ENCODE measurements around the gene DNAH11.
"Not testable (repeated sequence)": the region's sequence is repeated elsewhere in the genome, so short reads cannot be mapped to it uniquely, and the experiment has no call there.

DNAH11 gene

GRCh38 chr7:21773326-21773725 lies 230.5 kb downstream of the DNAH11 start:
- DNase-seq (ENCODE audit: low spot score): no peak

GRCh38 chr7:21777921-21778320 lies 235.1 kb downstream of the DNAH11 start:
- DNase-seq (ENCODE audit: low spot score): no peak

- no peak for DNase-seq (ENCODE audit: low spot score)
These were observed 236.1 kb downstream of the DNAH11 start for GRCh38 chr7:21778953-21779352.

GRCh38 chr7:21782996-21783395 lies 240.2 kb downstream of the DNAH11 start:
- DNase-seq (ENCODE audit: low spot score): no peak

GRCh38 chr7:21784989-21785388 lies 242.2 kb downstream of the DNAH11 start:
- no peak for DNase-seq (ENCODE audit: low spot score)

GRCh38 chr7:21805791-21806190 lies 263.0 kb downstream of the DNAH11 start:
- DNase-seq (ENCODE audit: low spot score): no peak

GRCh38 chr7:21806388-21806787 lies 263.5 kb downstream of the DNAH11 start:
- DNase-seq (ENCODE audit: low spot score): no peak

- DNase-seq (ENCODE audit: low spot score): no peak
These were observed 276.2 kb downstream of the DNAH11 start for GRCh38 chr7:21819048-21819447.

GRCh38 chr7:21828841-21829240 lies 286.0 kb downstream of the DNAH11 start:
- no peak for DNase-seq (ENCODE audit: low spot score)

- DNase-seq (ENCODE audit: low spot score): no peak
These were observed 286.9 kb downstream of the DNAH11 start for GRCh38 chr7:21829731-21830130.

GRCh38 chr7:21844742-21845141 lies 301.9 kb downstream of the DNAH11 start:
- no peak for DNase-seq (ENCODE audit: low spot score)

- DNase-seq (ENCODE audit: low spot score): no peak
These were observed 307.9 kb downstream of the DNAH11 start for GRCh38 chr7:21850531-21851285.

GRCh38 chr7:21851559-21851967 lies 308.7 kb downstream of the DNAH11 start:
- DNase-seq (ENCODE audit: low spot score): no peak

GRCh38 chr7:21865631-21866204 lies 322.9 kb downstream of the DNAH11 start:
- DNase-seq (ENCODE audit: low spot score): not testable (repeated sequence)

- no peak for DNase-seq (ENCODE audit: low spot score)
These were observed 323.9 kb downstream of the DNAH11 start for GRCh38 chr7:21866731-21867130.

GRCh38 chr7:21867226-21867625 lies 324.4 kb downstream of the DNAH11 start:
- no peak for DNase-seq (ENCODE audit: low spot score)

GRCh38 chr7:21867816-21868575 lies 325.2 kb downstream of the DNAH11 start:
- DNase-seq (ENCODE audit: low spot score): no peak

GRCh38 chr7:21868576-21868850 lies 325.7 kb downstream of the DNAH11 start:
- DNase-seq (ENCODE audit: low spot score): no peak

- DNase-seq (ENCODE audit: low spot score): no peak
These were observed 327.1 kb downstream of the DNAH11 start for GRCh38 chr7:21869785-21870402.

- no peak for DNase-seq (ENCODE audit: low spot score)
These were observed 340.2 kb downstream of the DNAH11 start for GRCh38 chr7:21883069-21883468.

GRCh38 chr7:21883501-21883900 lies 340.7 kb downstream of the DNAH11 start:
- DNase-seq (ENCODE audit: low spot score): not testable (repeated sequence)

GRCh38 chr7:21884496-21884895 lies 341.7 kb downstream of the DNAH11 start:
- no peak for DNase-seq (ENCODE audit: low spot score)

- DNase-seq (ENCODE audit: low spot score): no peak
These were observed 343.6 kb downstream of the DNAH11 start for GRCh38 chr7:21886396-21886795.

Measured in germinal center (tissue), 1 donor.